Inferior parietal cortex (tissue), 1 donor: Measurements from ENCODE around the gene ADARB1.

Experiments used
- DNase-seq: peaks from one replicate; pipeline ENCODE4 v3.0.0-alpha.2; 2016; ENCODE audit errors: extremely low spot score

ADARB1 gene

GRCh38 chr21:45225041-45225740 lies 150.8 kb downstream of the ADARB1 start:
- DNase-seq: no peak

GRCh38 chr21:45225741-45226327 lies 151.5 kb downstream of the ADARB1 start:
- DNase-seq: no peak

GRCh38 chr21:45226540-45227326 lies 152.4 kb downstream of the ADARB1 start:
- no peak for DNase-seq

GRCh38 chr21:45227735-45228134 lies 153.4 kb downstream of the ADARB1 start:
- no peak for DNase-seq

DNA sequence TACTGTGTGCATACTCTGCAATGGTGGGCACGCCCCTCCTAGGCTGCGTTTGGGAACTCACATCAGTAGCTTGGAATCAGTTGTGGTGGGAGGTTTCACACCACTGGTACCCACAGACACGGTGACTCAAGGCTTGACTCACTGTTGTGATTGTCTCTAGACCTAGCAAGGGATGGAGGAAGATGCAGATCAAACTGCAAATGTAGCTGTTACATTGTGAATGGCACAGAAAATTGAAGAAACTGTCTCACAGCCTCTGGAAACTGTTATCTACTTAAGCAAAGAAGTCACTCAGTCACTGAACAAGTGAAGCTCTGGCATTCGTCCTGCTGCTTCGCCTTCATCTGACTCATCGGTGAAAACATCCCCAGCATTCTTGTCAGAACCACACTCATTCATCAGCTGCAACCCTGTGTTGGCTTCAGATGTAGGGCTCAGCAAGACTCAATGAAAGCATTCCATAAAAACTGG lies 153.8 kb downstream of the ADARB1 start:
- DNase-seq: peak; percentile 53

DNA sequence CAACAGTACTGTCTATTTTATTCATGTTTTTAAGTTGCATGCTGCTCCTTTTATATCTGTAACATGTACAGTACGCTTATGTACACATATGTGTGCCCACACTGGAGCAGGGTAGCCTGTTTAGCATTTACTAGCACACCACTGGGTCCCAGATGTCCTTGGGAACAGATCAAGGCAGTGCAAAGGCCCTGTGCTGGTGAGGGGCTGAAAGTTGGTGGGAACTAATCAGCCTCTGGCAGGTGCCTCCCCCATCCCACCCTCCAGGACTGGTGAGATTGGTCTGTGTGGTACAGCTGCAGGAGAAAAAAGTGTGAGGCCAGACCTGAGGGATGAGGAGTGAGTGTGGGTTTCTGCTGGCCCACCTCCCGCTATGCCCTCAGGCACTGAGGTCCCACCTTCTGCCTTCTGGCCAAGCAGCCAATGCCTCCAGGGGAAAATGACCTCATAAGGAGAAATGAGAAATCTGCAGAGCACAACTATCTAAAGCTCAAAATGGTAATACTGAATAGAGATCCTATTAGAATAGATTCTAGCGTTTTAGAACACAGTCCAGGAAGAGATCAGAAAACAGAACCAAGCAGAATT lies 154.4 kb downstream of the ADARB1 start:
- DNase-seq: no peak

DNA sequence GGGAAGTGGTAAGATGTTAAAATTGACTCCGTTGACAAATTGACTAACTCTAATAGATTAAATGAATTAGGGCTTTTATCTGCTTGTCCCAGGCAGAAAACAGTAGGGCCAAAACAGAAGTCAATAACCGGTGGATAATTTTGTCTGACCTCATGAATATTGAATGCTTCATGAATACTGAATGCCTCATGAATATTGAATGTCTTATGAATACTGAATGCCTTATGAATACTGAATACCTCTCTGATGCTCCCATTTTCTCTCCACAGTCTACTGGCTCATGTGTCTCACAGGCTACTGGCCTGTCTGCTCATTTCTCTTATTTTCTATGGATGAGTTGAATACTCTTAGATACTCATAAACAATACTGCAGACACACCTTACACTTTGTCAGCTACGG lies 157.3 kb downstream of the ADARB1 start:
- no peak for DNase-seq

GRCh38 chr21:45234127-45234526 lies 159.7 kb downstream of the ADARB1 start:
- DNase-seq: no peak

- DNase-seq: no peak
Measured at GRCh38 chr21:45234965-45235364, 160.6 kb downstream of the ADARB1 start.

GRCh38 chr21:45235488-45235887 lies 161.1 kb downstream of the ADARB1 start:
- DNase-seq: no peak

GRCh38 chr21:45236481-45236880 lies 162.1 kb downstream of the ADARB1 start:
- no peak for DNase-seq

DNA sequence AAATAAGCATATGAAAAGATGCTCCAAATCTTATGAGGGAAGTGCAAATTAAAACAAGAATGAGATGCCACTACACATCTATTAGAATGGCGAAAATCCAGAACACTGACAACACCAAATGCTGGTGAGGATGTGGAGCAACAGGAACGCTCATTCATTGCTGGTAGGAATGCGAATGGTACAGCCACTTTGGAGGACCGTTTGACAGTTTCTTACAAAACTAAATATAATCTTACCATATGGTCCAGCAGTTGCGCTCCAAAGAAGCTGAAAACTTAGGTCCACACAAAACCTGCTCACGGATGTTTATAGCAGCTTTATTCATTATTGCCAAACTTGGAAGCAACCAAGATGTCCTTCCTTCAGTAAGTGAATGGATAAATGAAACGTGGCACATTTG lies 163.0 kb downstream of the ADARB1 start:
- no peak for DNase-seq

DNA sequence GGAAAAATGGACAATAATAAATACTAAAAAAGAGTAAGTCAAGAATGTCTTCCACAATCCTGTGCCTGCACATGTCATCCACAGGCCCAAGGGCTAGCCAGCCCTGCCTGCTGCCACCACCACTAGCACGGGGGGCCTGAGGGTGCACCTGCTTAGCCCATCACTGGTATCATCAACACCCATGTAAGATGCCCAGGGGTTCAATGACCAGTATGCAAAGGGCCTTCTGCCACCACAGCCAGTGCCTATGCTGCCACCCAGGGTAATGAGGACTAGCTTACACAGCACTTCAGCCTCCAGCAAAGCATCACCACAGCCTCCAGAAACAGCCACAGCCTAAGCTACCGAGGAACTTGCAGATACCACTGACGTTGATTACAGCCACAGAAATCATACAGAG lies 167.0 kb downstream of the ADARB1 start:
- no peak for DNase-seq

DNA sequence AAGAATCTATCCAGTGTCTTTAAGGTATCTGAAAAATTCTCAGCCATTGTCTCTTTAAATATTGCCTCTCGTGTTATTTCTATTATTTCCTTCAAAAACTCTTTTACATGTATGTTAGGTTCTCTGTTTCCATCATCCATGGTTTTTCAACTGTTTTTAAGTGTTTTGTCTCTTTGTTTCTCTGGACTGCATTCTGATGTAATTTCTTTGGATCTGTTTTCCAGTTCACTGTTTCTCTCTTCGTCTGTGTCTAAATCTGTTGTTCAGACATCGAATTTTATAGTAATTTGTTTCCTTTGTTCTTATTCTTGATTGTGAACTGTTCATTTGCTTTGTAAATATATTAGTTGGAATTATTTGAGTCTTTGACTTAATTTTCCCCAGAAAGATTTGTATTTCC lies 169.2 kb downstream of the ADARB1 start:
- DNase-seq: no peak

DNA sequence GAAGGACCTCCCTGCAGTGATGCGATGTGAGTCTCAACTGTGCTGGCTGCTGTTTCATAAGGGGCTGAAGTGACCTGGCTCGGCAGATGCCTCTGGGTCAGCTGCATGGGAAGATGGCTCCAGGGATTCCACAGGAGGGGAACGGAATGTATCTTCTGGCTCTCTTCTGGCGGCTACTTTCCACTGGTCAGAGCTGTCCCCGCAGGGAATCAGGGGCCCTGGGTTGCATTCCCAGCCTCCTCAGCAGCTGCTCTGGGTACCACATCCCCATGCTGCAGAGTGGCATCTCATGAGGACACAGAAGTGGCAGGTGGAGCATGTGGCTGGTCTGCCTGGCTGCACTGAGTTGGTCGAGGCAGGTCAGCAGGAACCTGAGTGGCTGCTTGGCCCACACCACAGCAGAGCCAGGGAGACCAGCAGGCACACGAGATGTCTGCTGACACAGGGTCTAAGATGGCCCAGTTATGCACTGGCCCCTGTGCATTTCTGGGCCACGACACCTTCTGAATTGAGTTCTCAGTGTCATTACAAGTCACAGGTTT lies 170.5 kb downstream of the ADARB1 start:
- no peak for DNase-seq

- DNase-seq: no peak
Measured at GRCh38 chr21:45246386-45247320, 172.3 kb downstream of the ADARB1 start.

GRCh38 chr21:45248301-45248892 lies 174.0 kb downstream of the ADARB1 start:
- no peak for DNase-seq

DNA sequence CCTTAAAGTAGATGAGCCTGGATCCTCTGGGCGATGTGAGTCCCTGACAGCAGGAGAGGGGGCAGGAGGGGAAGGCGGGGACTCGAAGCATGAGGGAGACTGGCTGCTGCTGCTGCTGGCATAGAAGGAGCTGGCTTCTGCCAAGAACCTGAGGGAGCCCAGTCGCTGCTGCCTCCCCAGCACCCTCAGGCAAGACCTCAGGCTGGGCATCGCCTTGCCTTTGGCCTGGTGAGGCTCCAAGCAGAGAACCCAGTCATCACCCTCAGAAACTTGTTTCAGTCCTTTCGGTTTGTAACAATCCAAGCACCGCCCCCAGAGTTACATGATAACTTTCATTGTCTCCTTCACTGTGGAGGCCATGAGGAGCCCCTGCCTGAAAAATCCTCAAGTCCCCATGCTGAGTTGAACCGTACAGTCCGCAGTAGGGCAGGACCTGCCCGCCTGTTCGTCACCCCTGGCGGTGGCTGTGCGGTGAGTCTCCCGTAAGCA lies 174.6 kb downstream of the ADARB1 start:
- no peak for DNase-seq

DNA sequence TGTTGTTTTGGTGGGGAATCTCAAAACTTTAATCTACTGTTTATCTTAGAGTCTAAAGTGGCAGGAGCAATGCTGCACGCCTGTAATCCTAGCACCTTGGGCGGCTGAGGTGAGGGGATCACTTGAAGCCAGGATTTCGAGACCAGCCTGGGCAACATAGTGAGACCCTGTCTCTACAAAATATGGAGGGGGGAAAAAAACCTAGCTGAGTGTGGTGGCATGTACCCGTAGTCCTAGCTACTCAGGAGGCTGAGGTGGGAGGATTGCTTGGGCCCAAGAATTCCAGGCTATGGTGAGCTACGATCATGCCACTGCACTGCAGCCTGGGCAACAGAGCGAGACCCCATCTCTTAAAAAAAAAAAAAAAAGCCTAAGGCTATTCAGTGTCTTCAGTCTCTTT lies 175.2 kb downstream of the ADARB1 start:
- no peak for DNase-seq

GRCh38 chr21:45250272-45250671 lies 175.9 kb downstream of the ADARB1 start:
- DNase-seq: no peak
